HG03378 (cell line): ENCODE measurements around the gene EED.

Experiments used
- ATAC-seq: cut with Tn5 transposase; IDR thresholded peaks from one replicate; pipeline ENCODE4 v1.9.1; 2021; ENCODE audit warnings: mild to moderate bottlenecking, moderate library complexity; ENCODE audit not compliant: unreplicated experiment

EED gene, protein sequence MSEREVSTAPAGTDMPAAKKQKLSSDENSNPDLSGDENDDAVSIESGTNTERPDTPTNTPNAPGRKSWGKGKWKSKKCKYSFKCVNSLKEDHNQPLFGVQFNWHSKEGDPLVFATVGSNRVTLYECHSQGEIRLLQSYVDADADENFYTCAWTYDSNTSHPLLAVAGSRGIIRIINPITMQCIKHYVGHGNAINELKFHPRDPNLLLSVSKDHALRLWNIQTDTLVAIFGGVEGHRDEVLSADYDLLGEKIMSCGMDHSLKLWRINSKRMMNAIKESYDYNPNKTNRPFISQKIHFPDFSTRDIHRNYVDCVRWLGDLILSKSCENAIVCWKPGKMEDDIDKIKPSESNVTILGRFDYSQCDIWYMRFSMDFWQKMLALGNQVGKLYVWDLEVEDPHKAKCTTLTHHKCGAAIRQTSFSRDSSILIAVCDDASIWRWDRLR

DNA sequence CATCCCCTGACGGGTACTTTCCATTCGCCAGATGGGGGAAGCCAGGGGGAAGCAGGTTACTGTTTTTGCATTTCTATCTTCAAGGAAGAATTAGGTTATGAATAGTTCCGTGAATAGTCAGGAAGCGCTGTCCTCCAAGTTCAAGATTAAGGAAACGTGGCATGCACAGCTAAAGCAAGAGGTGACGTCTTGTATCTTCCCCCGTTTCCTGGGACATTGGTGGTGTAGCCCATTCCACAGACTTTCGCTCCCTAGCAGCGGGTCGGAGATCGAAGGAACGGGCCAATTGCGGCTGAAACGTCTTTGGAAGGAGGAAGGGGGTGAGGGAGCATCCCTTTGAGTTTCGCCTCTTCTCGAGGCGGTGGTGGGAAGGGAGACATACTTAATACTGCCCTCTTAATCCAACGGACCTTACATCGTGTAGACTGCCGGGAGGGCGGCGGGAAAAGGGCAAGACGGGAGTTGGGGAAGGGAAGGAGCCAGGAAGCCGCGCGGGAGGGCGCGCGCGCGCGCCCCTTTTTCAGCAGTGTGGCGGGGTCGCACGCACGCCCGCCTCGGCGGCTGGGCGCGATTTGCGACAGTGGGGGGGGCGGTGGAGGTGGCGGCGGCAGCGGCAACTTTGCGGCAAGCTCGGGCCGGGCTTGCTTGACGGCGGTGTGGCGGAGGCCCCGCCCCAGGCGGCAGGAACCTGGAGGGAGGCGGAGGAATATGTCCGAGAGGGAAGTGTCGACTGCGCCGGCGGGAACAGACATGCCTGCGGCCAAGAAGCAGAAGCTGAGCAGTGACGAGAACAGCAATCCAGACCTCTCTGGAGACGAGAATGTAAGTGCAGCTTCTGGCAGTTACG lies at the start of gene EED:
EED (plus strand) TSS at position 232 of the 847 bp plus-strand sequence; CDS start at position 709, 477 bp downstream.
- ATAC-seq, result peak; percentile 50

DNA sequence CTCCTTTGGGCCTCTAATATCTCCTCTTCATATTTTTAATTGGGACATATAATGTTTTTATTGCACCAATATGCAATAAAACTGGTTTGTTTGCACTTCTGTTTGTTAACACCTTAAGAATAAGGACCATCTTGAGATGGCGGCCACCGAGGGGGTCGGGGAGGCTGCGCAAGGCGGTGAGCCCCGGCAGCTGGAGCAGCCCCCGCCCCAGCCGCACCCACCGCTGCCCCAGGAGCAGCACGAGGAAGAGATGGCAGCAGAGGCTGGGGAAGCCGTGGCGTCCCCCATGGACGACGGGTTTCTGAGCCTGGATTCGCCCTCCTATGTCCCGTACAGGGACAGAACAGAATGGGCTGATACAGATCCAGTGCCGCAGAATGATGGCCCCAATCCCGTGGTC lies 49.6 kb upstream of the EED start:
- ATAC-seq, result no peak

DNA sequence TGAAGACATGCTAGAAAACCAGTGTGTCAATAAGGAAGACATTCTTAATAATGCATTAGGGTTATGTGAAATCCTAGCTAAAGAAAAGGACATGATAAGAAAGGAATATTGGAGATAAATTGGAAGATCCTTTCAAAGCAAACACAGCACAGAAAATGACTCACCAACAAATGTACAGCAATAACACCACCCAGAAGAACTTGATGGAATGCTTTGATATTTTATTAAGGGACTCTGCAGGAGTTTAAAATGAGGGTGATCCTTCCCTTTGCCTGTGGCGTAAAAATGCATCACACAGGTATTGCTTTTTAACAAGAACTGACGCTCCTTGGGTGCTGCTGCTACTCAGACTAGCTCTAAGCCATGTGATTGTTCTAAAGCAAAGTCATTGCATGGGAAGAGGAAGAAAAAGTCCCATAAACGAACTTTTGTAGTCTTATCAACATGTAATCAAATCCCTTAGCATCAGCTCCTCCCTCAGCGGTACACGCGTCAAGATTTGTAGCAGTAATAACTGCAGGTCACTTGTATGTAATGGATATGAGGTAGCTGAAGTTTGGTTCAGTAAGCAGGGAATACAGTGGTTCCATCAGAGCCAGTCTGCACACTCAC lies 48.4 kb upstream of the EED start:
- ATAC-seq, result no peak

DNA sequence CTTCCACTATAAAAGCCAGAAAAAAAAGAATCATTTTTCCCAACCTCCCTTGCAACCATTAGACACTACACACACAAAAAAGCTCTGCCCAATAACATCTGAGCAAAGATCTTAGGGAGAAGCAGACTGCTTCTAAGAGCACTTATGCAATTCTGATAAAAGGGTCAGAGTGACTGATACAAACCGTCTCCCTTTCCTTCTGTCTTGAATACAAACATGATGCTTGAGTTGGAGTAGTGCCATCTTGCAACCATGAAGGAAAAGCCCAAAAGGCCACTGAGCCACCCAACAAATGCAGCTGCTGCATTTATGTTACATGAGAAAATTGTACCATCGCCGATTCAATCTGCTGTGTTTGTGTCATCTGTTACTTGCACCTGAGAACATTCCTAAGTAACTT lies 47.6 kb upstream of the EED start:
- ATAC-seq, result no peak

DNA sequence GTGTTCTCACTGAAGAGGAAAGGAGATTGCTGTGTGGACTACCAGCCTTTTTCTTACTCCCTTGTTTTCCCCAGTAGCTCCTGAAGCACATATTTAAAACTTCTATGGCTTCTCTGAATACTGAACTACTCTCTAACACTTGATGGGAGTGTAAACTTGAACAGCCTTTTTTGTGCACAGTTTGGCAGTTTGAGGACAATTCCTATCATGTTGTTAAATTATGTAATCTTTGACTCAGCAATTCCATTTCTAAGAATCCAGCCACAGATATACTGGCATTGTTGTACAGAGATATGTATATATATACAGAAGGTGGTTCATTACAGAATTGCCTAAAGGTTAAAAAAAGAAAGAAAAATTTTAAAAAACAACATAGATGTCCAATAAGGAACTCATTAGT lies 47.1 kb upstream of the EED start:
- no peak for ATAC-seq

DNA sequence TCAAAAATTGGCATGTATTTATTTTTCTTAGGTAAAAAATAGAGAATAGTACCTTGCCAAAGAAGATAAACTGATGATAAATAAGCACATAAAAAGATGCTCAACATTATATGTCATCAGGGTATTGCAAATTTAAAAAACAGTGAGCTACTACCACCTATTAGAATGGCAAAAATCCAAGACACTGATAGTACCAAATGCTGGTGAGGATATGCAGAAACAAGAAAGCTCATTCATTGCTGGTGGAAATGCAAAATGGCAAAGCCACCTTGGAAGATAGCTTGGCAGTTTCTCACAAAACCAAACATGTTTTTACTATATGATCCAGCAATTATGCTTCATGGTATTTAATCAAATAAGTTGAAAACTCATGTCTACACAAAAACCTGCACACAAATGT lies 46.4 kb upstream of the EED start:
- no peak for ATAC-seq

DNA sequence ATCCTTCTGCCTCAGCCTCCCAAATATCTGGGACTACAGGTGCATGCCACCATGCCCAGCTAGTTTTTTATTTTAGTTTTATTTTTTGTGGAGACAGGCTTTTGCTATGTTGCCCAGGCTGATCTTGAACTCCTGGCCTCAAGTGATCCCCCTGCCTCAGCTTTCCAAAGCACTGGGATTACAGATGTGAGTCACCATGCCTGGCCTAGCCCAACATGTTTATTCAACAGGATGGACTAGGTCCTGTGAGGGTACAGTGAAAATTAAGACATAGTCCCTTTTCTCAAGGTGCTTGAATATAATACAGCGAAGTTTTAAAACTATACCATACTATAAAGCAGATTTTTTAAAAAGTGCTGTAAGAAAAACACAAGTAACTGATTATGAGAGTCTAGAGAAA lies 45.2 kb upstream of the EED start:
- no peak for ATAC-seq

DNA sequence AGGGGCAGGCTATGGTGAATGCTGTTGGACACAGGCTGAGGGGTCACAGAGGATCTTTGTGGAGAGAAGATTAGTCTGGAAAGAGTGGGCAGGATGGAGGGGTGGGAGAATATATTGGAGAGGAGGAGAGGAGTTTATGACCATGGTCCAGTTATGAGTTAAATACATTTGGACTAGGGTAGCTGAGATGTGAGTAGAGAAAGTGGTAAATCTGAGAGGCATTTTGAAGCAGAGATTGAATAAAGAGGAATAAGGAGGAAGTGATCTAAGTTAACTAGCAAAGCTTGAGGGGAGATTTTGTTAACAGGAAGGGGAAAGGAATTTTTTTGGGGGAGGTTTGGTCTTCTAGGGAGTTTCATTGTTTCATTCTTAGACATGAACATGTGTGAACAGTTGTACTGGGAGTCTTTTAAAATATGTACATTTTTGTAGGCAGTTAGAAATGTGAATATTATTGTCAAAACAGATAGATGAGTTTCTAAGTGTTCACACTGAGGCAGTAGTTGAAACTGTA lies 43.1 kb upstream of the EED start:
- ATAC-seq, result no peak

DNA sequence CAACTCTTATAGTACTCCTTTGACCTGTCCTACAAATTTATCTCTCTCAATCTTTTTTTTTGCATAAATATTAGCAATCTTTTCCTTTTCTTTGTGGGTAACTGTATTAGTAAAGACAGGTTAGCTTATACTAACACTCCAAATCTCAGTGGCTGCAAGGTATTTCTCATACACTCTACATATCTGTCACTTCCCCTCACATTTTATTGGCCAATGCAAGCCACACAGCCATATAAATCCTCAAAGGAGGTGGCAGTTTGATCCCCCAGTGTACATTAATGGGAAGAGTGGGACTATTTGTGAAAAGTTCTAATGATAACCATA lies 42.6 kb upstream of the EED start:
- no peak for ATAC-seq

DNA sequence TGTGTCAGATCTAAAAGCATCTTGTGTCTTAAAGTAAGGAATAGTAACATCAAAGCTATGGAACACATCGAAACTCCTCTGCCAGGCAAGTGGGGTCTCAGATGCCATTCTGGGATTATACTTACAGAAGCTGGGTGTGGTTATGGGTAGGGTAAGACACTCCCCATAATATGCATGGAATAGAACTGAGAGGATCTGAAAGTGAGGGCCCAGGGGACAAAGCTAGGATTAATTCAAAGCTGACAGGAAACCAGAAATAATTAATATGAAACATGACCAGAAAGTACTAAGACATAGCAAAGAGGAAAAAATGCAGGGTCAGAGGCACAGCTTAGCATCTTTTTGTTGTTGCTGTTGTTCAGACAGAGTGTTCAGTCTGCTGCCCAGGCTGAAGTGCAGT lies 40.2 kb upstream of the EED start:
- ATAC-seq, result no peak

DNA sequence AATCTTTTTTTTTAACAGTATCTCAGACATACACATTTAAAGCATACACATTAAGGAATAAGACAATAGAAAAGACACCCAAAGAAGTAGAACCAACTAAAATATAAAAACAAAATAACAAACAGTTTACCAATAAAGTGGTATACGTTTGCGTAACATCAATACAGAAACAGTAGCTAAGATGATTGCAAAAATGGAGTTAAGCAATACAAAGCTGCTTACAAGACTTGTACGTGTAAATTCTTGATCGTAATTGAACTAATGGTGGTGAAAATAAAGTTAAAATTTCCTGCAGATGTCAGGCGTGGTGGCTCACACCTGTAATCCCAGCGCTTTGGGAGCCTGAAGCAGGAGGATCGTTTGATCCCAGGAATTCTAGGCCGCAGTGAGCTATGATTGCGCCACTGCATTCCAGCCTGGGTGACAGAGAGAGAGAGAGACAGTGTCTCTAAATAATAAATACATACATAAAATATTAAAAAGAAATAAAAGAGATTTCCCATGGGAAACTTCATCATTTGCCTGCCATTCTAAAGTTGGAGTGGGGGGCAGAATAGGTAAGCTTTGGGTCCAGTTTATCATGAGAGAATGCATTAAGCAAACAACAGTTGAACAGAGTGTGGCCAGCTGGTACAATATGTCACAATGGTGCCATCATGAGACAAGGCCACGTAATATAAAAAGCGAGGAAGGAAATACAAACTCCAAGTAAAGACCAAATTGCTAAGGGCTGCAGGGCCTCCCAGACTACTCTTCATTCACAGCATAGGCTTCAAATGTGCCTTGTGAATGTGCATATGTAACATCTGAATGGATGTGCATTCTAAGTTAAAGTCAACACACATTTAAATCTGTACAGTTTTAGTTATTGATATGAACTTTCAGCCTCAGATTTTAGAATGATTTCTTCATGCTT lies 38.9 kb upstream of the EED start:
- ATAC-seq, result no peak

DNA sequence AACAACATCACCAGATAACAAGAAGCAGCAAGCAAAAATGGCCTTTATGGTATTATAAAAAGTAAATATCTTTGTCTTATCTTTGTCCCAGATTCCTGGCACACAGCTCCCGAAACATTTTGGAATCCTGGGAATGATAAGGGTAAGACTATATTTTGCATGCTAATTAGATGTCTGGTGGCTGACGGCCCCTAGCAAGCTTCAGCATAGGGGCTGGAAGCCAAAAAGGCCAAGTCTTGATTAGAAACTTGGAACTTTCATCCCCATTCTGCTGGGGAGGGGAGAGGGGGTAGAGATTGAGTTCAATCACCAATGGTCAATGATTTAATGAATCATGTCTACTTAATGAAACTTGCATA lies 38.2 kb upstream of the EED start:
- no peak for ATAC-seq

DNA sequence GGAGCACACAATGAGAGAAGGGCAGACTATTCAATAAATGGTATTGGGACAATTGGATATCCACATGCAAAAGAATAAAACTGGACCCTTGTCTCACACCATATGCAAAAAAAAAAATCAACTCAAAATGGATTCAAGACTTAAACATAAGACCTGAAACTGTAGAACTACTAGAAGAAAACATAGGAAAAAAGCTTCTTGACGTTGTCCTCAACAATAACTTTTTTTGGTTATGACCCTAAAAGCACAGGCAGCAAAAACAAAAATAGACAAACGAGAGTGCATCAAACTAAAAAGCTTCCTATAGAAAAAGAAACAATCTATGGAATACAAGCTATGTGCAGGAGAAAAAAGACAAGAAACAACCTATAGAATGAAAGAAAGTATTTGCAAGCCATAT lies 37.1 kb upstream of the EED start:
- no peak for ATAC-seq

DNA sequence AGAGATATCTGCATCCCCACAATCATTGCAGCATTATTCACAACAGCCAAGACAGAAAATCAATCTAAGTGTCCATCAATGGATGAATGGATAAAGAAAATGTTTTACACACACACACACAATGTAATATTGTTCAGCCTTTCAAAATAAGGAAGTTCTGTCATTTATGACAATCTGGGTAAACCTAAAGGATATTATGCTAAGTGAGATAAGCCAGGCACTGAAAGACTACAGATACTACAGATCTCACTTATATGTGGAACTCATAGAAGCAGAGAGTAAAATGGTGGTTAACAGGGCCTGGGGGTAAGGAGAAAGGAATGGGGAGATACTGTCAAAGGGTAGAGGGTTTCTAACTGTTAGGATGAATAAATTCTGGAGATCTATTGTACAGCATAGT lies 36.0 kb upstream of the EED start:
- no peak for ATAC-seq

DNA sequence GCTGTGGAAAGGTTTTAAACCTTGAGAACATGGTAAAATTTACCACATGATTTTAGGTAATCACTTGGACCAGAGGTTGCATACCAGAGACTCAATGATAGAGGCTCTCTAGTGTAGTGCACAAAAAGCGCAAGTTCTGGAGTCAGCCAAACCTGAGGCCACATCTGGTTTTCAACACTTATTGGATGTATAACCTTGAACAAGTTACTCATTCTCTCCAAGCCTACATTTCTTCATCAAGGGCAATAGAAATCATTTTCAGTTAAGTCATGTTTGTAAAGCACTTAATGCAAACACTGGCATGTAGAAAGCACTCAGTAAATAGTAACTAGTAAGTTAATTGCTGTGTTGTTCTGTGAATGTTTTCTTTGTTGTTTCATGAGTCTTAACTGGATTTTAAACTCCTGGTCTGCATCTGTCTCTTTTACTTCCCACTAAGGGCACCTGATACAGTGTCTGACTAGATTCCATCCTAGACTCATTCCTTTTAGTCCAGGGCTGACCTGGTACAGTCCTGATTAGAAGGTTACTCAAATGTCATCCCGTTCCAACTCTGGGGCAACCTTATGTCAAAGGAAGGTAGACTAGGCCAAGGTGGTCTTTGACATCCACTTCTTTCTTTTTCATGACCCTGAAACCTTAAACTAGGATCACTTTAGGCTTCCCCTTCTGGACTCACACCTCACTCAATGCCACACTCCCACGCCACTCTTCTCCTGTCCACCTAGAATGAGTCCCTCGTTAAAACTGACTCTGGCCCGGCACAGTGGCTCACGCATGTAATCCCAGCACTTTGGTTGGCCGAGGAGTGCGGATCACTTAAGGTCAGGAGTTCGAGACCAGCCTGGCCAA lies 34.5 kb upstream of the EED start:
- ATAC-seq, result no peak

DNA sequence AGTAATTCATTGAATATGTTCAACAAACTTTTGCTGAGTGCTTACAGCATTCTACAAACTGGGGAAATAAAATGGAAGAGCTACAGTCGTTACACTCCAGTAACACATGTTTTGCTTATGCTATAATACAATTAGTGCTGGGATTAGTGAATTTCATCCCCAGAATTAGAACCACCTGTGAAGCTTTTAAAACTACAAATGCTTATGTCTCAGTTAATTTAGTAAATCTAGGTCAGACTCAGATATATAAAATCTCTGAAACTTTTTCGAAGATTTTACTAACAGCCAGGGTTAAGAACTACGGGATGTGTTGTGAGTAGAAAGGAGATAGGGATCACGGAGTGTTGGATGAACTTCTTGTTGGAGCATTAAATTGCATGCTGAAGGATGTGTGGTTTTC lies 33.7 kb upstream of the EED start:
- ATAC-seq, result no peak

DNA sequence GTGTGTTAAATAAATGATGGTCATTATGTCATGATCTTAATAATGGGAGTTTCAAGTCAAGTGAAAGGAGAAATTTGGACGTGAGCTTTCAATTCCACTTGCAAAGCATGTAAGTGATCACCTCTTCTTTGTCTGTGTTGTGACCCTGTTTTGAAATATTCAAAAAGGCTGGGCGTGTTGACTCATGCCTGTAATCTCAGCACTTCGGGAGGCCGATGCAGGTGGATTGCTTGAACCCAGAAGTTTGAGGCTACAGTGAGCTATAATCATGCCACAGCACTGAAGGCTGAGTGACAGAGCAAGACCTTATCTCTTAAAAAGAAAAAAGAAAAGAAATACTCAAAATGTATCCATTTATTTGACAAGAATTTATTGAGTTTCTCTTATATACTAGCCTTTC lies 32.9 kb upstream of the EED start:
- ATAC-seq, result peak; percentile 47

DNA sequence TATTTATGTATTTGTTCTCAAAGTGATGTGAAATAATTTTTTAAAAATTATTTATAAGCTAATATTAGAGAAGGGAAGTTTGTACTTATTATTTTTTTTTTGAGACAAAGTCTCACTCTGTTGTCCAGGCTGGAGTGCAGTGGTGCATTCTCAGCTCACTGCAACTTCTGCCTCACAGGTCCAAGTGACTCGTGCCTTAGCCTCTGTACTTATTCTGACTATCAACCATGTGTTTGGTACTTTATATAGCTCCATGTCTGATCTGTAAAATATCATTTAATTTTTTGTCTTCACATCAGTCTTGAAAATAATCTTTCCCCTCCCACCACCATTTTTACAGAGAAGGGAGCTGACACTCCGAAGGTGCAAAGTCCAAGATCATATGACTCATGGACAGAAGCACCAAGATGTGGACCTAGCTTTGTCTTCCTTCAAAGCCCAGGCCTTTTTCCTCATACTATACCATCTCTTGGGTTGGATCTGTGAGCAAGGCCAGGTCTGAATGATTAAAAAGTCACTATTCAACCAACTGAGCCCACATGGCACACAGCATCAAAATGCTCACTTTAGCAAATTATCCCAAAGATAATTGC lies 32.4 kb upstream of the EED start:
- no peak for ATAC-seq

DNA sequence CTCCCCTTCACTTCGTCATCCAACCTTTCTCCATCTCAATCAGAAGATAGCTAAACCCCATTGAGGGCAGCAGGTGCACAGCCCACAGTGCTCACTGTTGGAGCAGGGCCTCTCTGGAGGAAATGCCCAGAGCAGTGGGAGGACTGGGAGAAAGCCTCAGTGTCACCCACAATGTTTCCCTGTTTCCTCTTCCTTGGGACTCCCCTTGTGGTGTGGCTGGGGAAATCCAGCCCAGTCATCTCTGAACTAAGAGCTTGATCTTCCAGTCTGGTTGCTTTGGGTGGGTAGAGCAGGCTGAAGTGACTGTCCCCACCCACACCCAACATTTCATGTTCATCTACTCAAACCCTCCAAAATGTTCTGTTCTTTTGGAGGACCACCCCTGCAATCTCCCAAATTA lies 29.8 kb upstream of the EED start:
- ATAC-seq, result peak; percentile 49
